GM19467 (cell line): Measurements from ENCODE around the gene XYLT1.

Experiments used
- ATAC-seq: cut with Tn5 transposase; IDR thresholded peaks from one replicate; pipeline ENCODE4 v1.9.1; 2021; ENCODE audit warnings: mild to moderate bottlenecking, moderate library complexity; ENCODE audit not compliant: unreplicated experiment

Gene XYLT1

GRCh38 chr16:17461951-17462729, 8.6 kb downstream of the XYLT1 start:
- ATAC-seq: no peak

- no peak for ATAC-seq
These were observed 9.9 kb downstream of the XYLT1 start for GRCh38 chr16:17460890-17461289.

DNA sequence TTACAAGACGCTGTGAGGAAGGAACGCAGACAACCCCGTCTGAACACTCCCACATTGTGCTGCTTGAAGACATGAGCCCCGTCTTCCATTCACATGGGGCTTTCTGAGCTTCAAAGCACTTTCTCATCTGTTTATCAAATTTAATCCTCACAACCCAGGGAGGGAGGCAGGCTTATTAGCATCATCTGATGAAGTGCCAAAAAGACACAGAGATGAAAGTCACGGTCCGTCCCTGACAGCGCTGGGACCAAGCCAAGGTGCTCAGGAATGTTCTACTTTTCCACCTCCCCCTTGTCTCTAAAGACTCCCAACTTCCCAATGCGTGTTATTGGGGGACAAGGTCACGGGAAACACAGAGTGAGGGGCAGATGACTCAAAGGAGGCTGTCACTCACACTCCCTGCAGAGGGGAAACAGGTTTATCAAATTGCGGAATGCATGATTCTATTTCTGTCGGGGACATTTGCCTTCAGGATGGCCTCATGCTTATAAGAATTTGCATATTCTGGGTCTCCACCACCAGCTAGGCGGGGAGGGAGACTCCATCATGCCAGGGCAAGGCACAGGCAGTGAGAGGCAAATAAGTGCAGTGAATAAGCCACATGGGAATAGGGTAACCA, 10.7 kb downstream of the XYLT1 start:
- ATAC-seq: no peak

GRCh38 chr16:17457997-17458396, 12.8 kb downstream of the XYLT1 start:
- ATAC-seq: no peak

DNA sequence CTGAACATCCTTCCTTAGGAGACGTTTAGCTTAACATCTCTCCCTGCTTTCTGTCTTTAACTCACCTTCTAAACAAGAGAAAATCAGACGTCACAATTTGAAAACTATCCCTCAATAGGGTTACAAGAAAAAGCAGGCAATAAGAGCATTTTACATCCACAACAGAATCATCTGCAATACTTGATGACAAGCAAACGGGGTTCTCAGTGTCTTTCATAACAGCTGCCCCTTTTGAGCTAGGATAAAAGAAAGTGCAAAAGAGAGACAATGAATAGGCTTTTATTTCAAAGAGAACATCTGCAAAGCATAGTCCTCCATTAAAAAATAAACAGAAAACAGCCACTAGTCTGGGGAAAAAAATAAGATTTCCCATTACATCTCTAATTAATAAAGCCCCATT, 13.2 kb downstream of the XYLT1 start:
- no peak for ATAC-seq

- no peak for ATAC-seq
These were observed 16.5 kb downstream of the XYLT1 start for GRCh38 chr16:17454162-17454730.

GRCh38 chr16:17453364-17454038, 17.3 kb downstream of the XYLT1 start:
- no peak for ATAC-seq

GRCh38 chr16:17452922-17453321, 17.8 kb downstream of the XYLT1 start:
- ATAC-seq: no peak

GRCh38 chr16:17451843-17452242, 18.9 kb downstream of the XYLT1 start:
- ATAC-seq: no peak

DNA sequence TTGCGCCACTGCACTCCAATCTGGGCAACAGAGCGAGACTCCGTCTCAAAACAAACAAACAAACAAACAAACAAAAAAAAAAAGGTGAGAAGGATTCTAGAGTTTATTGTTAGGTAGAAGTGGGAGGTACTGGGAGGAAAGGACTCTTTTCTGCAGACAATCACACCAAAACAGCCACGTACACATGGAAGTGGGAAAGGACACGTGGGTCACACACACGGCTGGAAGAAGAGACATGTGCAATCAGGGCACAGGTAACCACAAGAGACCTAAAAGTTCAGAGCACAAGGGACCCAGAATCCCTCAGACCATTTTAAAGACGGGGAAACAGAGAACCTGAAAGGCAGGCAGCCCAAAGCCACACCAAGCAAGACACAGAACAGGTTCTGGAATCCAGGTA, 20.5 kb downstream of the XYLT1 start:
- no peak for ATAC-seq

- no peak for ATAC-seq
These were observed 21.8 kb downstream of the XYLT1 start for GRCh38 chr16:17448640-17449638.

DNA sequence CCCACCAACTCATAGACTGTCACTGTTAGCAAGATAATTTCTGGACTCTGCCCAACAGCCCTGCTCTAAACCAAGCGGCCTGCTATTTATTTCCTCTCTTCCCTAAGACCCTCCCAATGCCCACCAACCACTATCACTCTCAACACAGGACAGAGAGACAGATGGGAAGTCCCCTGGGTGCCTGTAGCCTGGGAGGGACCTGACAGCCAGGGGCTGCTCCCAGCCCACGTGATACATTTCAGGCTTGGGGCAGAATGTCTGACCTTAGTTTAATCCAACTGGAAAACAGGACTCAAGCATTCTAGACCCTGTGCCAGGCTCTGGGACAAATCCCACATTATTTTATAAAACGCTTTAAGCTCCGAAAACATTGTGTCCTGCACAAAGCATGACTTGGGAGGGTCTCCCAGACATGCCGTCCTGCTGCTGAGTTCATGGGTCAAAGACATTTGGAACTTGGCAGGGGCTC, 23.6 kb downstream of the XYLT1 start:
- ATAC-seq: no peak

GRCh38 chr16:17446661-17447060, 24.1 kb downstream of the XYLT1 start:
- no peak for ATAC-seq

GRCh38 chr16:17445421-17445820, 25.3 kb downstream of the XYLT1 start:
- no peak for ATAC-seq

- ATAC-seq: no peak
These were observed 26.1 kb downstream of the XYLT1 start for GRCh38 chr16:17444658-17445057.

- no peak for ATAC-seq
These were observed 30.6 kb downstream of the XYLT1 start for GRCh38 chr16:17440131-17440530.

GRCh38 chr16:17439580-17439979, 31.2 kb downstream of the XYLT1 start:
- ATAC-seq: no peak

GRCh38 chr16:17437981-17438380, 32.8 kb downstream of the XYLT1 start:
- no peak for ATAC-seq

DNA sequence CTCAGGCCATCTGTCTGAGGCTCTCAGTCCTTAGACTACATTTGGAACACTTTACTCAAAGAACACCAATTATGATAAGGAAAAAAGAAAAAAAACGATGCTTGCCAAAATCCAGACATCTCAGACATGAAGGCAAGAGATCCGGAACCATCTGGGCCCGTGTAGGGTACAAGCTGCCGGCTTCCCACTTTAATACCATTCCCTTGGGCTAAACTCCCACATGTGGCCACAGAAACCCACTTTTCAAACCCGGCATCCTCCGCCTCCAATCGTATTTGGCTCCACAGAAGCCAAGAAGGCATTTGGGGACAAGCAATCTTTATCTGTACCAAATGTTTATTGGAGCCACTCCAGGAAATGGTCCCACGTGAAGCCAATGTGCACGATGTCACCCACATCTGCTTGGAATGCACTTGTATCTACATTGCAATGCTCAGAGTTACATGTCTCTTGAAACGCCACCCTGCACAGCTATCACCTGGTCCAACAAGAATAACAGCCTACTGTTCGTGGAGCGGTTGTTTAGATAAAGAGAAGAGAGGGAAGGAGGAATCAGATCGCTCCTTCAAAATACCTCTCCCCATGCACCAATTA, 33.5 kb downstream of the XYLT1 start:
- no peak for ATAC-seq

DNA sequence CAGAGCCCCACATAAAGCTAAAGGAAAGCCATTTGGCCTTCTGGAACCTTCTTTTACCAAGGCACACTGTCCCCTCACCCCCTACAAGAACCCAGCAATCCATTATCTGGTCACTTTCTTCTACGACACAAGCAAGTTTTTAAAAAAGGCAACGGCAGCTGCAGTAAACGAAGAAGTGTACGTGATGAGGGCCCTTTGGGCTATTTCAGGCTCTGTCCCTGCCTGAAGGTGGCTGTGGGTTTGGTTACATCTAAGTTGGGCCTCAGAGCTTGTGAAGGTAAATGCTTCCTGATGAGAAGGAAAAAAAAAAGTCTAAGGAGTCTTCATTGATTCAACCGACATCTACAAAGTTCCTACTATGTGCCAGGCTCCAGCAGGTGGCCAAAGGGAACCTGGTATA, 35.4 kb downstream of the XYLT1 start:
- no peak for ATAC-seq
